Measurements from ENCODE around the gene GLE1.

GRCh38 chr9:128555180-128555721 is 50.7 kb downstream of the GLE1 start:
- TF ChIP-seq CTCF (IDR thresholded peaks at IDR 0.05) (no peak), POLR2A (IDR thresholded peaks at IDR 0.05) (no peak)

Measured in esophagus squamous epithelium (tissue), 4 donors.